Colonic mucosa (tissue), 4 donors: ENCODE measurements around the gene UBL7. TPM values are rescaled to one million over a fixed set of nuclear protein-coding genes. Genes with fewer than 3 reads are reported as not detected.

Experiments used
- DNase-seq: peaks from one replicate; pipeline ENCODE4 v3.0.0-alpha.2; 2020
- H3K27ac ChIP-seq: fragments of 200-600 bp; one replicate; pipeline ENCODE4 v1.8.0; 2021
- H3K27me3 ChIP-seq: fragments of 200-600 bp; one replicate; pipeline ENCODE4 v1.8.0; 2021
- H3K36me3 ChIP-seq: fragments of 200-600 bp; one replicate; pipeline ENCODE4 v1.8.0; 2021
- H3K4me1 ChIP-seq: fragments of 200-600 bp; one replicate; pipeline ENCODE4 v1.8.0; 2021; ENCODE audit warnings: mild to moderate bottlenecking
- H3K4me3 ChIP-seq: fragments of 200-600 bp; one replicate; pipeline ENCODE4 v1.8.0; 2021
- H3K9ac ChIP-seq, 2 donors: one replicate each; pipeline ENCODE4 v1.7.0; 2013; ENCODE audit warnings: control low read depth in 2 of 2, low read depth in 2 of 2, low read length in 2 of 2
- H3K9me3 ChIP-seq: fragments of 200-600 bp; one replicate; pipeline ENCODE4 v1.8.0; 2021
- CTCF ChIP-seq: fragments of 200-600 bp; IDR thresholded peaks from one replicate; pipeline ENCODE4 v1.8.0; 2022; ENCODE audit warnings: antibody characterized with exemption, mild to moderate bottlenecking
- intact Hi-C: fragments of 100-400 bp; cut with DNase I; formaldehyde crosslinking; loops from one replicate; pipeline ENCODE4 v1.14.1; 2022
- total RNA-seq, 2 donors: library from RNA; stranded (reverse); fragmentation: NEBNext Ultra II Directional in 1 of 2; extraction: Animal tissue kit (Norgen Biotek cat#: 25700) in 1 of 2; gene quantifications; one replicate each; pipeline ENCODE4 v1.2.1, GENCODE V29; 2021
- donor health status: healthy.
- donor health status: DM: no; HTN: no; CAD: no.
- donor health status: DM: no; HTN: no; CAD: no.

Gene UBL7
- total RNA-seq, 2 donors from 2014 or later, result 32.2 to 43.8 TPM

- Histone ChIP-seq H3K9ac (no peak overlapping the region), H3K27ac (no peak overlapping the region), H3K36me3 (peaks cover 9% of the 10 kb centered on the region), H3K9me3 (no peaks in the 10 kb centered on the region), H3K4me3 (no peak overlapping the region), H3K27me3 (no peaks in the 10 kb centered on the region), H3K4me1 (no peaks in the 10 kb centered on the region)
- intact Hi-C loops, result no loop called here
- DNase-seq, result no peak
- TF ChIP-seq CTCF, result no peak
Measured at GRCh38 chr15:74445816-74446763, 14.9 kb downstream of the UBL7 start.

DNA sequence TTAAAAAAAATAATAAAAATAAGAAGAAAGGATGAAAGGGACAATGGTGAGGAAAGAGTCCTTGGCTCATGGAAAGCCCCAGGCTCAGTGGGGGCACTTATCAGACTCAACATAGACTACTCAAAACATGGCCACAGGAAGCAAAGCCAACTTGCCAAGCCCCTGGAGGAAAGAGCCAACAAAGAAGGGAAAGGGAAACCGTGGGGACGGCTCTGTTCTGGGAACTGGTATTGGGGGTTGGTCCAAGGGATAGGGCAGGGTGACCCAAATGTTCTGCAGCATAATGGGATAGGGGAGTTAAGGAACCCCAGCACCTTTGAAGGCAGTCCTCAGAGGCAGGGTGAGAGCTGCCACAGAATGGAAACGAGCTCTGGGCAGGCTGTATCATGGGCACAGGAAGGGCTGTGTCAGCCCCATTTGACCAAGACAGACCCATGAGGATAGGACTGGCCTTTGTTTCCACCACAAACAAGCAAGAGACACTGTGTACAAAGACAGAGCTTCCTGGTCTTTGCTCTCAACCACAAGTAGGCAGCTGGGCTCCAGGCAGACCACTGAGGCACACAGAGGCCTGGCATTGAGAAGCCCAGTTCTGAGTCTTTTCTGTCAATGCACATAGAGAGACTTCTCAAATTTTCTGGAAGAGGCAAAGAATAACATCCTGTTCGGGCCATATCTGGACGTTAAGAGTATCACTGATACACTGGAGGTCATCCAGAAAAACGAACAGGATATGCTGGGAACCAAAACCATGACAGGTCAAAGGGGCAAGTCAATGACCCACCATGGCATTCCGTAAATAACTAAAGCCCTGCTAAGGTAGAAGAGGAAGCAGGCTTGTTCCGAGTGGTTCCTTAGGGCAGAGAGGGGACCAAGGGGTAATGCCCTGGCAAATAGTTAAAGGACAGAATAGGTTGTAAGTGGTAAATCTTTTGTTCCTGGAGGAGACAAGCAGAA, 16.6 kb downstream of the UBL7 start:
- DNase-seq, result no peak
- Histone ChIP-seq H3K9ac (no peak overlapping the region), H3K4me3 (no peak overlapping the region), H3K9me3 (no peaks in the 10 kb centered on the region), H3K4me1 (no peaks in the 10 kb centered on the region), H3K27ac (no peak overlapping the region), H3K27me3 (no peaks in the 10 kb centered on the region), H3K36me3 (peaks cover 9% of the 10 kb centered on the region)
- intact Hi-C loops, result no loop called here
- no peak for TF ChIP-seq CTCF

DNA sequence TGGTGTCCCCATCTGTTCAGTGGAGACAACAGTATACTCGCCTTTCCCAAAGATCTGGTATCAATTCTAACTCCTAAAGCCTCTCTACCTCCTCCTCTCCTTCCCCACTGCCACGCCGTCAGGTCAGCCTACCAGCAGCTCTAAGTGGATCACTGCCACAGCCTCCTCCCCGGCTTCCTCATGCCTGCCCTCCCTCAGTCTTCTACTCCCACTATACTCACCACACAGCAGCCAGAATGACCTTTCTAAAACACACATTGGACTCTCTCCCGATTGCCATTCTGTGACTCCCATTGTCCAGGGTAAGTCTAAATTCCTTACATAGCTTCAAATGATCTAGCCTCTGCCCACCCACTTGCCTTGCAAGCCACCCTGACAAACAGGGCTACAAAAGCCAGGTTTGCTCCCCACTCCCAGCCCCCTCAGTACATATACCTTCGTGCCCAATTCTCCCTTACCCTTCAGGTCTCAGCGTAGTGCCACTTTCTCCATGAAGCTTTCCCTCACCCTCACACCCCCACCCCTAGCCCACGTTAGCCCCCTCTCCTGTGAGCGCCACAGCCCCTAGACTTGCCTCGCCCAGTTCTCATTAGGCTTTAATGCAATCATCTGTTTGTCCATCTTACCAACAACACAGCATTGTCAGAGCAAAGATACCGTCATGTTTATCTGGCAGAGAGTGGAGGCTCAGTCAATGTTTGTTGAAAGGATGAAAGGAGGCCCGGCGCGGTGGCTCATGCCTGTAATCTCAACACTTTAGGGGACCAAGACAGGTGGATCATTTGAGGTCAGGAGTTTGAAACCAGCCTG, 17.7 kb downstream of the UBL7 start:
- intact Hi-C loops, result no loop called here
- Histone ChIP-seq H3K4me3 (no peak overlapping the region), H3K9ac (no peak overlapping the region), H3K27ac (no peak overlapping the region), H3K4me1 (no peaks in the 10 kb centered on the region), H3K36me3 (no peaks in the 10 kb centered on the region), H3K9me3 (no peaks in the 10 kb centered on the region), H3K27me3 (no peaks in the 10 kb centered on the region)
- DNase-seq, result no peak
- TF ChIP-seq CTCF, result no peak

DNA sequence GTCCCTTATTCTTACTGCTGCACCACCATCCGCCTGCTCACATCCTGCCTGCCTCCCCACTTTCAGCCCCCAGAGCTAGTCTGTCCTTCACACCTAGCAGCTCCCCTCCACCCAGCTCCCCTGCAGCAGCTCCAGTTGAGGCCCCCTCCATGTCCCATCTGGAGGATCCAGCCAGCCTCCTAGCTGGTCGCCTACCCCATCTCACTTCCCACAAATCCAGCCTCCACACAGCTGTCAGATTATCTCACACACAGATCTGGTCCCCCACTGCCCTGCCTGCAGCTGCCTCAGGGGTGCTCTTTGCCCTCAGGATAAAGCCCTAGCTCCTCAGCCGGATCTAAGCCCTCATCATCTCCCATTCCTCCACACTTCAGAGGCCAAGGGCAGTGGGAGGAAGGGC, 18.4 kb downstream of the UBL7 start:
- no peak overlapping the region for H3K9ac ChIP-seq

More for the DNA sequence above, 18.4 kb downstream of the UBL7 start:
- no peak for DNase-seq
- H3K36me3 ChIP-seq, result no peaks in the 10 kb centered on the region
- H3K27me3 ChIP-seq, result no peaks in the 10 kb centered on the region
- H3K27ac ChIP-seq, result no peak overlapping the region
- no peak overlapping the region for H3K4me3 ChIP-seq
- TF ChIP-seq CTCF, result no peak
- intact Hi-C loops, result no loop called here
- no peaks in the 10 kb centered on the region for H3K9me3 ChIP-seq
- H3K4me1 ChIP-seq, result no peaks in the 10 kb centered on the region
